Aorta (tissue), 5 donors: ENCODE measurements around the gene ASXL1. TPM values are rescaled to one million over a fixed set of nuclear protein-coding genes. Genes with fewer than 3 reads are reported as not detected.
A peak's percentile ranks its signal among the peaks of the same experiment; 100 is the strongest.

Experiments
- ATAC-seq: fragments of 200-7000 bp; cut with Tn5 transposase; one replicate; pipeline ENCODE4 v1.9.1; 2022; ENCODE audit warnings: moderate library complexity; ENCODE audit not compliant: low FRiP score
- DNase-seq, 2 donors: peaks; one replicate each; pipeline ENCODE4 v3.0.0-alpha.2; 2020
- H3K27ac ChIP-seq, 2 donors: one replicate each; pipeline ENCODE4 v1.5.1; 2013; ENCODE audit warnings: low read length in 2 of 2, mild to moderate bottlenecking in 2 of 2, moderate library complexity in 2 of 2, control low read depth in 1 of 2, inconsistent platforms in 1 of 2, low read depth in 1 of 2
- H3K27me3 ChIP-seq, 2 donors: one replicate each; pipeline ENCODE4 v1.6.1; 2013; ENCODE audit warnings: control low read depth in 1 of 2, low read length in 1 of 2, mild to moderate bottlenecking in 1 of 2, moderate library complexity in 1 of 2; ENCODE audit not compliant: insufficient read depth in 2 of 2, control insufficient read depth in 1 of 2
- H3K36me3 ChIP-seq, 2 donors: one replicate each; pipeline ENCODE4 v1.6.1; 2013; ENCODE audit warnings: control low read depth in 1 of 2, low read length in 1 of 2, mild to moderate bottlenecking in 1 of 2; ENCODE audit not compliant: insufficient read depth in 2 of 2, control insufficient read depth in 1 of 2
- H3K4me1 ChIP-seq, 2 donors: one replicate each; pipeline ENCODE4 v1.6.1; 2013; ENCODE audit warnings: low read length in 2 of 2, control low read depth in 1 of 2, mild to moderate bottlenecking in 1 of 2, moderate library complexity in 1 of 2; ENCODE audit not compliant: insufficient read depth in 2 of 2, control insufficient read depth in 1 of 2
- H3K4me3 ChIP-seq, 2 donors: one replicate each; pipeline ENCODE4 v1.5.1; 2013; ENCODE audit warnings: low read length in 2 of 2, control low read depth in 1 of 2, mild to moderate bottlenecking in 1 of 2
- H3K9me3 ChIP-seq: one replicate; pipeline ENCODE4 v1.6.1; 2013; ENCODE audit warnings: mild to moderate bottlenecking, low read length; ENCODE audit not compliant: control insufficient read depth
- WGBS, 2 donors: extraction: QIAGEN DNeasy Blood & Tissue Kit; methylation state at CpG; one replicate each; pipeline ENCODE4 v1.1.7; 2013; 5-methylcytosine and 5-hydroxymethylcytosine counted together
- intact Hi-C, 2 donors: fragments of 100-400 bp; cut with DNase I; formaldehyde crosslinking; loops; one replicate each; pipeline versions ENCODE4 v1.14.2 to v1.15.0; 2022
- polyA plus RNA-seq, 2 donors: library from polyadenylated mRNA; stranded (reverse); fragments of 200-250 nt; gene quantifications; one replicate each; pipeline ENCODE4 v1.2.3, GENCODE V29; 2013
- total RNA-seq, 2 donors: library from RNA; stranded (reverse); fragmentation: NEBNext Ultra II Directional; extraction: Animal tissue kit (Norgen Biotek cat#: 25700); gene quantifications; one replicate each; pipeline ENCODE4 v1.2.1, GENCODE V29; 2021
- donor health status: healthy with polysubstance abuse.
- donor health status: Bipolar disorder and iron deficiency.
- donor health status: DM: no; HTN: no; CAD: no.
- donor health status: DM: no; HTN: no; CAD: no.
- donor health status: DM: yes; HTN: yes; CAD: no.

The ASXL1 gene
- total and polyA plus RNA-seq, 4 donors: 18.0 to 102 (median 72.1) TPM

DNA sequence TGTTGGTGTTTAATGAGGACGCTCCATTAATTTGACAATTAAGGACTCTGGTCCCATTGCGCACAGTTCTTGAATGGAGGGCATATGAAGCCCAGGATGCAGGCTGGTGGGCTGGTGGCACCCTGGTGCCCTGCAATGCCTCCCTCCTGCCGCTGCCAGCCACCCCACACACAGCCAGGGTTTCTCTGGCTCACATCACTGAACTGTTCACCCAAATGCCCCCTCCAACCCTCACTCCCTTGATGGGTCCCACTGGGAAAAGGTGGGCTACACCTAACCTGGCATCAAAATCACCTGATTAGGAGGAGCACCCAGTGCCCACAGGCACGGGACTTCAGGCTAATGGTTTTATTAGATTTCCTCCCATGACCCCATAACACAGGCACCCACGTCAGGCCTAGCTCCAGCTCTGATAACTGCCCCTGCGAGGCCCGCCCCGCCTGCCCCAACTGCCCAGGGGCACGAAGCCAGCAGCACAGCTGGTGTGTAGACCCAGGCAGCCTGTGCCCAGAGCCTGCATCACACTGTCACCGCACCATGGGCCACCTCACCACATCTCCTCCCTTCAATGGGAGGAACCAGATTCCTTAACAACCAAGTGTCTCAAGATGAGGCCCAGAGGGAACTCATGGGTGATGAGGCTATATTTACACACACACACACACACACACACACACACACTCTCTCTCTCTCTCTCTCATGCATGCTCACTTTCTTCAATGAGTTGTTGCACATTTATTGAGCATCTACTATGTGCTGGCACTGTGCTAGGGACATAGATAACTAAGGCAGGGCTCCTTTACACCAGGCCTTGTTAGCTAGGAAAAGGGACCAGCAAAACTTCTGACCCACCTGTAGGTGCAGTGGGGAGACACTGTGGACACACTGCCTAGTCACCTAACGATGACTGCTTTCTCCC lies 119.7 kb downstream of the ASXL1 start:
- 91% methylated on average over 10 to 11 of the region's 11 CpGs for WGBS, 2 donors
- H3K27ac ChIP-seq: no peak overlapping the region
- intact Hi-C loops: no loop called here

DNA sequence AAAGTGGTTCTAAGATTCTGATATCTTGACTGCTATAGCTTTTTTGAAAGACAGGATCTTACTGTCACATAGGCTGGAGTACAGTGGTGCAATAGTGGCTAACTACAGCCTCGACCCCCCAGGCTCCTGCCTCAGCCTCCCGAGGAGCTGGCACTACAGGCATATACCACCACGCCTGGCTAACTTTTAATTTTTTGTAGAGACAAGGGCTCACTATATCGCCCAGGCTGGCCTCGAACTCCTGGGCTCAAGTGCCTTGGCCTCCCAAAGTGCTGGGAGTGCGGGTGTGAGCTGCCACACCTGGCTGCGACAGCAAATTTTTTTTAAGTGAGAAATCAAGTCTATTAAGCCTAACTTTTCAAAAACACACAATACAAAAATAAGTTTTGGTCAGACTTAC lies 120.4 kb downstream of the ASXL1 start:
- Histone ChIP-seq H3K9me3 (no peaks in the 10 kb centered on the region), H3K4me3 (no peak overlapping the region), H3K4me1 (no peaks in the 10 kb centered on the region), H3K27ac (no peak overlapping the region), H3K36me3 (no peaks in the 10 kb centered on the region), H3K27me3 (no peaks in the 10 kb centered on the region)
- ATAC-seq (no peak), DNase-seq (peak in 1 of 2 donors; percentile 35)
- WGBS, 2 donors: 95% methylated on average over 7 of the region's 7 CpGs
- intact Hi-C loops: no loop called here

More for the DNA sequence above, 119.7 kb downstream of the ASXL1 start:
- peak; percentile 35 to 41 for DNase-seq
- Histone ChIP-seq H3K36me3 (no peaks in the 10 kb centered on the region), H3K4me1 (no peaks in the 10 kb centered on the region), H3K9me3 (no peaks in the 10 kb centered on the region), H3K4me3 (no peak overlapping the region), H3K27me3 (no peaks in the 10 kb centered on the region)
- ATAC-seq: no peak

DNA sequence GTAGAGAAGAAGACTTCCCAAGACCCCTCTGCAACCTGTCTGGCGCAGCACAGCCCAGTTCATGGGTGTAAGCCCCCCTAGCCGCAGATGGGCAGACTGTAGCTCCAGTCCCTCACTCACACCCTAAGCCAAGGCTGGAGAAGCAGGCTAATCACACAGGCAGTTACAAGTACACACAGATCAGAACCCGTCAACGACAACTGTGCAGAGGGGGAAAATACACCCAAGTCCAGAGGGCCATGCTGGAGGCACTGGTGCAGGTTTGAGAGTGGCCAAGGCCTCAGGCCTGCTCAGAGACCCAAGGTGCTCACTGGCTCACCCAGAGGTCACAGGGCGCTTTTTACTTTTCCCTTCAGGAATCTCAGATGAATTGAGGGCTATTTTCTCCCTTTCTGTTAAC lies 120.9 kb downstream of the ASXL1 start:
- no peak overlapping the region for H3K27ac ChIP-seq
- ATAC-seq (no peak), DNase-seq (peak; percentile 22 to 33)
- H3K27me3 ChIP-seq: no peaks in the 10 kb centered on the region
- H3K4me1 ChIP-seq: no peaks in the 10 kb centered on the region
- no peaks in the 10 kb centered on the region for H3K9me3 ChIP-seq
- 94 to 95% methylated on average over 5 of the region's 5 CpGs for WGBS, 2 donors
- H3K4me3 ChIP-seq: no peak overlapping the region
- intact Hi-C loops: no loop called here
- H3K36me3 ChIP-seq: no peaks in the 10 kb centered on the region

DNA sequence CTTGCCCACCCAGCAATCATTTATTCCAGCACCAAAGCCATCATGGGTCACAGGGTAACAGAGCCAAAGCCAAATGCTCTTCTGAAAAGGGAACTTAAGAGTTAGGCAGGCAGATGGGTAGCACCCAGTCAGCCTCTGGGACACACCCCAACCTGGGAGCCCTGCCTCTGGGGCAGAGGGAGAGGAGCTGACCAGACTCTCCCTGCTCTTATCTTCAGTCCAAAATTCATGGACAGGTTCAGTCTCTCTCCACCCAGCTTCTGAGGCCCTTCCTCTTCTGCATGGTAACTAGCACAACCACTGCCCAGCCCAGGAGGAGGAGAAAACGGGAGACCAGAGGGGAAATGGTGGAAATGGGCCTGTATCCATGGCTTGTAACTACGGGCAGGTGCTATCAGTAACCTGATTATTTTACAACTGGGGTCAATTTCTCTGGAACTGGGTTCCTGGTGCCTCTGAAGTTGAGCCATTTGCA lies 121.6 kb downstream of the ASXL1 start:
- intact Hi-C loops: loop anchor here in 1 of 2 donors (5.0 to 10.0 kb wide), 3 partner anchors 122 to 275 kb away; partner anchors contain the start of genes ASXL1, KIF3B, PLAGL2 and POFUT1
- ATAC-seq (no peak), DNase-seq (peak in 1 of 2 donors; percentile 49)
- Histone ChIP-seq H3K36me3 (no peaks in the 10 kb centered on the region), H3K9me3 (no peaks in the 10 kb centered on the region), H3K27me3 (no peaks in the 10 kb centered on the region), H3K4me1 (no peaks in the 10 kb centered on the region), H3K27ac (no peak overlapping the region), H3K4me3 (no peak overlapping the region)
- WGBS, 2 donors: 81 to 86% methylated on average over 2 of the region's 2 CpGs

DNA sequence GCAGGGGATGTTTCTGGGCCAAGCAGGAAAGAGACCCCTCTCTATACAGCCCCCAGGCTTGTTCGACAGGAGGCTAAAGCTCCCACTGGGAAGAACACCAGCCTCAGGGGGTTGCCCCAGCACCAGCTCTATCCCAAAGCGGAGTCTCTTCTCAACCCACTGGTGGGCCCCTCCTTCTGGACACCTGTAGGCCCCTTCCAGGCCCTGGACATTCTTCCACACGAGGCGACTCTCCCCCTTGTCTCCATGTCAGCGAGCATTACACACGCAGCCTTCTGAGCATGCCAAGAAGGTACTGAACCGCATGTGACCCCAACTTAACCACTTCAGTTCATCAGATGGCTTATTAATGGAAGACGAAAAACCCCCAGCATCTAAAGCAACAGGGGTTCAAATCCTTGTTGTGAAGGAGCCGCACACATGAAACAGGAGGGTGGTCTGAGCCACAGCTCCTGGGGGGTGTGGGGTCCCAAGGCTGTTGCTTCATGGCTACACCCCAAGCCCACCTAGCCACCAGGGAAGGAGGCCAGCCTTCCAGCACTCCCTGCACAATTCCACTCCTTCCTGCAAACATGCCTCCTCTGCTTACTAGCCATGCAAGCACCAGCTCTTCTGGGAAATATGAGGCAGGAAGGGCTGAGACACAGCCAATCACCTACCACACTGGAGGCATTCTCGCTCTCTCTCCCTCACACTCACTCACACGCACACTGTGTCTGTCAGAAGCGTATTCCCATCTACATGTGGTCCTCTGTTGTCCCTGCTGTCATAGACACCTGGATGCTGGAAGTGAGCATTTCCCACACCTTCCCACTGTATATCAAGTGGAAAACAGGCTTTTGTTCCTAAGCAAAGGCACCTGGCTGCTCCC lies 122.5 kb downstream of the ASXL1 start:
- 87 to 89% methylated on average over 12 of the region's 12 CpGs for WGBS, 2 donors
- ATAC-seq: no peak
- intact Hi-C loops: loop anchor here in 1 of 2 donors (5.0 to 10.0 kb wide), 3 partner anchors 123 to 276 kb away; partner anchors contain the start of genes ASXL1, KIF3B, PLAGL2 and POFUT1

DNA sequence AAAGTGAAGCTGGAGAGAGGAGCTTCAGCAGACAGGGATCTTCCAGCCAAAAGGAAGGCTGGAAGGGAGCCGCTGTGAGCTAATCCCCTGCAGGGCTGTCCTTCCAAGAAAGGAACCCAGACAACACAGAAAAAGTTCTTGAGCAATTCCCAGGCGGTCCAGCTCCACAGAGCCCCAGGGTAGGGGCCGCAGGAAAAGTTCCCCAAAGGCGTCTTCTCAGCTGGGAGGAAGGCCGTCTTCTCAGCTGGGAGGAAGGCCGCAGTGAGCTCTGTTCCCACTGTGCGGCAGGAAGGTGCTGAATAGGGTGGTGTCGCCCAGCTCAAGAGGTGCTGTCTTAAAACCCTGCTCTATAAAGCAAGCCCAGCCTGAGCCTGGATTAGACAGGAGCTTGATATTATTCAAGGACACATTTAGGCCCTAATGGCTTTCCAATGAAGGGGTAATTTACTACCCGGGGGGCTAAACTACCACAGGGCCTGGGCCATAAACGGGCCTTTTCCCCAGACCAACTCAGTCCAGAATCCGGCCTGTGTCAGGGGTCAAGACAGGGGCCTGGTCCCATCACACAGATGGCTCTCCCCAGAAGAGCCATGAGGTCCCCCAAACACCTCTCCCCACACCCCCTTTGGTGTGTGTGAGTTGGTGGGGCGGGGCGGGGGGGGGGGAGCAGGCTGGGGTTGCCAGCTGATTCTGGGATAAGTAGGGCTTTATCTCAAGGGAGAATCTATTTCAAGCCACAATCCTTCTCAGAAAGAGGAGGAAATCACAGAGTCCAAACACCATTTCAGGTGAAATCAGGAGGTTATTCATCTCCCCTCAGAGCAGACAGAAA lies 123.4 kb downstream of the ASXL1 start:
- Histone ChIP-seq H3K36me3 (no peaks in the 10 kb centered on the region), H3K4me1 (no peaks in the 10 kb centered on the region), H3K27me3 (no peaks in the 10 kb centered on the region), H3K9me3 (no peaks in the 10 kb centered on the region), H3K4me3 (no peak overlapping the region), H3K27ac (no peak overlapping the region)
- ATAC-seq (no peak), DNase-seq (peak; percentile 46 to 73)
- 76 to 84% methylated on average over 12 to 13 of the region's 13 CpGs for WGBS, 2 donors
- intact Hi-C loops: loop anchor here in 1 of 2 donors (5.0 to 10.0 kb wide), 3 partner anchors 124 to 277 kb away; partner anchors contain the start of genes ASXL1, KIF3B, PLAGL2 and POFUT1

More for the DNA sequence above, 122.5 kb downstream of the ASXL1 start:
- peak; percentile 26 to 45 for DNase-seq
- H3K9me3 ChIP-seq: no peaks in the 10 kb centered on the region
- no peaks in the 10 kb centered on the region for H3K27me3 ChIP-seq
- H3K27ac ChIP-seq: no peak overlapping the region
- no peaks in the 10 kb centered on the region for H3K4me1 ChIP-seq
- H3K36me3 ChIP-seq: no peaks in the 10 kb centered on the region
- no peak overlapping the region for H3K4me3 ChIP-seq

DNA sequence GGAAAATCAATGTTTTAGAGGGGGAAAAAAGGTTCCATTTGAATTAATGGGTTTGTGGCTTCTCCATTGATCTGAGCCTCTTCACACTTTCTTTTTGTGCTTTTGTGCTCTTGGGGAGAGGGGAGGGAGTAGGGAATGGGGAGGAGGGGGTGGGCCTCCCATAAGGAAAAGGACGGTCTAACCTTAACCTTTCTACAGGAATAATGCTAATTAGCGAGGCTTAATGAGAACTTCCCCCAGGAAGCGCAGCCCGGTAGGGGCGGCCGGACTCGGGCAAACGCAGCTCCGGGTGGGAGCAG lies 124.0 kb downstream of the ASXL1 start:
- H3K27me3 ChIP-seq: no peaks in the 10 kb centered on the region
- H3K36me3 ChIP-seq: no peaks in the 10 kb centered on the region
- no peak for DNase-seq
- ATAC-seq: no peak
- intact Hi-C loops: loop anchor here in 1 of 2 donors (5.0 to 10.0 kb wide), 3 partner anchors 125 to 277 kb away; partner anchors contain the start of genes ASXL1, KIF3B, PLAGL2 and POFUT1
- H3K4me3 ChIP-seq: peak overlapping the region; percentile 84 to 93
- 31 to 32% methylated on average over 9 of the region's 9 CpGs for WGBS, 2 donors
- no peaks in the 10 kb centered on the region for H3K4me1 ChIP-seq
- no peaks in the 10 kb centered on the region for H3K9me3 ChIP-seq
- no peak overlapping the region for H3K27ac ChIP-seq
